Suprapubic skin (tissue), 4 donors: ENCODE results near the gene KCNK5. TPM values are rescaled to one million over a fixed set of nuclear protein-coding genes. Genes with fewer than 3 reads are reported as not detected.

Experiments
- DNase-seq, 2 donors: peaks; one replicate each; pipeline ENCODE4 v3.0.0-alpha.2; 2019; ENCODE audit warnings: low spot score in 2 of 2
- H3K27ac ChIP-seq: fragments of 200-600 bp; sonication (generic); one replicate; pipeline ENCODE4 v1.5.1; 2019
- H3K27me3 ChIP-seq: fragments of 200-600 bp; sonication (generic); one replicate; pipeline ENCODE4 v1.5.1; 2019
- H3K36me3 ChIP-seq: fragments of 200-600 bp; sonication (generic); one replicate; pipeline ENCODE4 v1.5.1; 2019
- H3K4me1 ChIP-seq: fragments of 200-600 bp; sonication (generic); one replicate; pipeline ENCODE4 v1.5.1; 2019
- H3K4me3 ChIP-seq: fragments of 200-600 bp; sonication (generic); one replicate; pipeline ENCODE4 v1.5.1; 2019; ENCODE audit warnings: mild to moderate bottlenecking
- H3K9me3 ChIP-seq: fragments of 200-600 bp; sonication (generic); one replicate; pipeline ENCODE4 v1.5.1; 2019
- CTCF ChIP-seq, 2 donors: fragments of 200-600 bp in 1 of 2; fragments of 450-650 bp in 1 of 2; sonication (generic) in 1 of 2; IDR thresholded peaks; one replicate each; pipeline ENCODE4 v1.5.1; 2016 to 2019; ENCODE audit warnings: antibody characterized with exemption in 2 of 2, mild to moderate bottlenecking in 1 of 2, moderate library complexity in 1 of 2
- EP300 ChIP-seq: sonication (generic); formaldehyde crosslinking; IDR thresholded peaks from one replicate; pipeline ENCODE4 v1.6.1; 2017; ENCODE audit warnings: antibody characterized with exemption
- POLR2A ChIP-seq, 2 donors: fragments of 450-650 bp; IDR thresholded peaks; one replicate each; pipeline ENCODE4 v1.6.1; 2017; ENCODE audit warnings: antibody characterized with exemption in 2 of 2, mild to moderate bottlenecking in 2 of 2, moderate library complexity in 2 of 2
- POLR2AphosphoS5 ChIP-seq, 3 donors: sonication (generic); formaldehyde crosslinking; IDR thresholded peaks; one replicate each; pipeline ENCODE4 v1.6.1; 2017; ENCODE audit warnings: antibody characterized with exemption in 3 of 3
- WGBS: methylation state at CpG from one replicate; pipeline ENCODE4 v1.1.5; 2018; 5-methylcytosine and 5-hydroxymethylcytosine counted together
- total RNA-seq, 4 donors: library from RNA; depleted of rRNA; stranded (reverse); fragments of >200 nt; gene quantifications; one replicate each; pipeline ENCODE4 v1.1.0, GENCODE V29; 2016

Gene KCNK5
- total RNA-seq, 4 donors from 2014 or later: 18.6 to 43.9 (median 26.3) TPM

GRCh38 chr6:39208223-39208739 lies 21.0 kb downstream of the KCNK5 start:
- no peak overlapping the region for H3K27ac ChIP-seq
- no peaks in the 10 kb centered on the region for H3K27me3 ChIP-seq
- no peak overlapping the region for H3K4me3 ChIP-seq
- no peak for TF ChIP-seq POLR2AphosphoS5 (IDR thresholded peaks at IDR 0.05)
- no peak for TF ChIP-seq POLR2A (IDR thresholded peaks at IDR 0.05)
- TF ChIP-seq EP300: no peak
- TF ChIP-seq CTCF (IDR thresholded peaks at IDR 0.05): no peak
- DNase-seq: no peak
- H3K9me3 ChIP-seq: no peaks in the 10 kb centered on the region
- 75% methylated on average over 6 of the region's 6 CpGs for WGBS
- no peaks in the 10 kb centered on the region for H3K36me3 ChIP-seq
- peaks cover 34% of the 10 kb centered on the region for H3K4me1 ChIP-seq

- no peak overlapping the region for H3K4me3 ChIP-seq
- H3K4me1 ChIP-seq: peaks cover 34% of the 10 kb centered on the region
- H3K36me3 ChIP-seq: no peaks in the 10 kb centered on the region
- no peak for DNase-seq
- 72% methylated on average over 6 of the region's 8 CpGs for whole genome bisulfite sequencing
- no peaks in the 10 kb centered on the region for H3K27me3 ChIP-seq
- no peak overlapping the region for H3K27ac ChIP-seq
- no peaks in the 10 kb centered on the region for H3K9me3 ChIP-seq
- TF ChIP-seq POLR2AphosphoS5 (IDR thresholded peaks at IDR 0.05) (no peak), CTCF (IDR thresholded peaks at IDR 0.05) (no peak), EP300 (no peak), POLR2A (IDR thresholded peaks at IDR 0.05) (no peak)
These were observed 21.7 kb downstream of the KCNK5 start for GRCh38 chr6:39207416-39208222.

- Histone ChIP-seq H3K4me3 (no peak overlapping the region), H3K9me3 (no peaks in the 10 kb centered on the region), H3K27ac (no peak overlapping the region), H3K4me1 (peaks cover 34% of the 10 kb centered on the region), H3K36me3 (no peaks in the 10 kb centered on the region), H3K27me3 (no peaks in the 10 kb centered on the region)
- DNase-seq: no peak
- 62% methylated on average over 8 of the region's 10 CpGs for WGBS
- TF ChIP-seq POLR2AphosphoS5 (IDR thresholded peaks at IDR 0.05) (no peak), POLR2A (IDR thresholded peaks at IDR 0.05) (no peak), EP300 (no peak), CTCF (IDR thresholded peaks at IDR 0.05) (no peak)
These were observed 23.0 kb downstream of the KCNK5 start for GRCh38 chr6:39206250-39206721.

GRCh38 chr6:39204646-39205244 lies 24.5 kb downstream of the KCNK5 start:
- no peak overlapping the region for H3K27ac ChIP-seq
- no peak for DNase-seq
- H3K9me3 ChIP-seq: no peaks in the 10 kb centered on the region
- H3K36me3 ChIP-seq: no peaks in the 10 kb centered on the region
- H3K4me3 ChIP-seq: no peak overlapping the region
- WGBS: 82% methylated on average over 4 of the region's 8 CpGs
- no peaks in the 10 kb centered on the region for H3K27me3 ChIP-seq
- no peak for TF ChIP-seq POLR2A (IDR thresholded peaks at IDR 0.05)
- TF ChIP-seq EP300: no peak
- no peak for TF ChIP-seq CTCF (IDR thresholded peaks at IDR 0.05)
- TF ChIP-seq POLR2AphosphoS5 (IDR thresholded peaks at IDR 0.05): no peak
- peaks cover 31% of the 10 kb centered on the region for H3K4me1 ChIP-seq

GRCh38 chr6:39204160-39204495 lies 25.1 kb downstream of the KCNK5 start:
- 33% methylated on average over 1 of the region's 4 CpGs for WGBS
- peak overlapping the region; percentile 34 for H3K27ac ChIP-seq
- TF ChIP-seq POLR2A (IDR thresholded peaks at IDR 0.05) (no peak), CTCF (IDR thresholded peaks at IDR 0.05) (no peak), EP300 (no peak), POLR2AphosphoS5 (IDR thresholded peaks at IDR 0.05) (no peak)
- DNase-seq: no peak
- H3K4me3 ChIP-seq: no peak overlapping the region
- H3K9me3 ChIP-seq: no peaks in the 10 kb centered on the region
- no peaks in the 10 kb centered on the region for H3K27me3 ChIP-seq
- H3K36me3 ChIP-seq: no peaks in the 10 kb centered on the region
- peaks cover 25% of the 10 kb centered on the region for H3K4me1 ChIP-seq
